Measurements from ENCODE around the gene UBE2U. TPM values are rescaled to one million over a fixed set of nuclear protein-coding genes. Genes with fewer than 3 reads are reported as not detected.

The UBE2U gene
- total and polyA plus RNA-seq, 10 of the 15 experiments (the other 5 are each of a cell fraction or from before 2014, with no cell fraction given) = not detected

DNA sequence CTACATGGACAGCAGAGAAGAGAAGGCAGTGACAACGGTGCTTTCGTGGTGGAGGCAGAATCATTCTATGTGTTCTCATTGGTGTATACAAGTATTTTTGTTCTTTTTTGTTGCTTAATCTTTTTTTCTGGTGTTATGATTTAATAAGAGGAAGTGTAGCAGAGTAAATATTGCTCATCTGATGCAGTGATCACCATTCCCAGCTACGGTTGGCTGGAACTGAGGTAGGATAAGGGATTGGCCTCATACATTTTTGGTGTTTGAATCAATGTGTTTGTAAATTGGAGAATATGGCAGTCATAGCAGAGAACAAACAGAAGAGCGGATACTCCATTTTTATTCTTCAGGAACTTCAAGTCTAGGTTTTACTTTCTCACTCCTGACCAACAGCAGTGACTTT lies 76.6 kb downstream of the UBE2U start:
- no peaks in the 10 kb centered on the region for H3K36me3 ChIP-seq (ENCODE audit: control insufficient read depth in 2 of 2, insufficient read depth in 2 of 2, low read length in 1 of 2)

DNA sequence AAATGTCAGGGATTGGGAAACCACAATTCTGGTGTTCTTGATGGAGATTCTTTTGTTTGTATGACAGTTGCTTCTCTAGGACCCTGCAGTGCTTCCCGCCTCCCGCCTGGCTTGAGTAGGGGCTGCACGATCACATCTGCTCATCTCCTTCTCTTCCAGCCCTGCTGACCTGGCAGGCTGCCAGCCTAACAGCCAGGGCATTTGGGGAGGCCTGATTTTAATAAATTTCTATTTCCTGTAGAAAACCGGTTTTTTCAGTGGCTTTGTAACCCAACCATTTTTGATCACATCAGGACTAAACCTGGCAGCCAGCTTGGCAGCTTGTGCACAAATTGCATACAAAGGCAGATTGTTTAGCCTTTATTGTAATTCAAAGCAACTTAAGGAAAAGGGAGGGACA lies 78.9 kb downstream of the UBE2U start:
- CTCF ChIA-PET = no interaction called here
- no peak overlapping the region for H2AFZ ChIP-seq (ENCODE audit: control insufficient read depth, low read depth, low read length)
- BruUV-seq (replicated peaks) = no TSS peak
- H3K79me2 ChIP-seq (ENCODE audit: control insufficient read depth, insufficient read depth, low read length) = no peaks in the 10 kb centered on the region
- H3K36me3 ChIP-seq (ENCODE audit: control insufficient read depth in 2 of 2, insufficient read depth in 2 of 2, low read length in 1 of 2) = no peaks in the 10 kb centered on the region
- FAIRE-seq (no peak), ATAC-seq (no peak), DNase-seq (ENCODE audit: low read depth, low spot score) (no peak)
- RAD21 ChIA-PET (ENCODE audit: unreplicated experiment) = no interaction called here
- H3K4me3 ChIP-seq = no peak overlapping the region
- POLR2A ChIA-PET = no interaction called here
- no peak overlapping the region for H3K4me2 ChIP-seq (ENCODE audit: control insufficient read depth, insufficient read depth)
- no peaks in the 10 kb centered on the region for H3K4me1 ChIP-seq (ENCODE audit: control insufficient read depth, insufficient read depth, low read length)
- no peak overlapping the region for H3K9ac ChIP-seq (ENCODE audit: control insufficient read depth, insufficient read depth, low read length)
- H3K9me3 ChIP-seq (replicated peaks; ENCODE audit: control insufficient read depth, insufficient read depth, low read length) = no peaks in the 10 kb centered on the region
- intact Hi-C loops (cut with micrococcal nuclease; ENCODE audit: unreplicated experiment) = no loop called here
- 48% methylated on average over 4 of the region's 4 CpGs for WGBS (ENCODE audit: insufficient coverage, insufficient replicate concordance, low lambda C conversion rate, missing lambda C conversion rate)
- no peak overlapping the region for H3K27ac ChIP-seq (ENCODE audit: control insufficient read depth, insufficient read depth)
- SMC1A ChIA-PET (ENCODE audit: uncharacterized antibody, unreplicated experiment) = no interaction called here
- H4K20me1 ChIP-seq (ENCODE audit: control insufficient read depth, insufficient read depth) = no peaks in the 10 kb centered on the region
- H3K27me3 ChIP-seq (replicated peaks in 1 of 2; ENCODE audit: control insufficient read depth in 2 of 2, insufficient read depth in 2 of 2, low read length in 1 of 2) = 0 out of 4 replicates have a peak, but pooled peaks cover 0 to 2% of the 10 kb centered on the region in 2 experiments
- in situ Hi-C loops (cut with MboI) = no loop called here
- TF ChIP-seq SUPT20H (IDR thresholded peaks at IDR 0.05; ENCODE audit: borderline replicate concordance, control insufficient read depth, low read depth, low read length) (no peak), TCF3 (IDR thresholded peaks at IDR 0.05; ENCODE audit: borderline replicate concordance, insufficient read depth, low read depth, low read length) (no peak), TAF1 (IDR thresholded peaks at IDR 0.05; ENCODE audit: borderline replicate concordance, low read depth, low read length) (no peak), MEF2B (IDR thresholded peaks at IDR 0.05; ENCODE audit: partially characterized antibody, poor library complexity, severe bottlenecking) (no peak), HDAC2 (IDR thresholded peaks at IDR 0.05) (no peak), RELA (IDR thresholded peaks at IDR 0.05; ENCODE audit: borderline replicate concordance, partially characterized antibody) (no peak)
- TF ChIP-seq, protein P1, sequence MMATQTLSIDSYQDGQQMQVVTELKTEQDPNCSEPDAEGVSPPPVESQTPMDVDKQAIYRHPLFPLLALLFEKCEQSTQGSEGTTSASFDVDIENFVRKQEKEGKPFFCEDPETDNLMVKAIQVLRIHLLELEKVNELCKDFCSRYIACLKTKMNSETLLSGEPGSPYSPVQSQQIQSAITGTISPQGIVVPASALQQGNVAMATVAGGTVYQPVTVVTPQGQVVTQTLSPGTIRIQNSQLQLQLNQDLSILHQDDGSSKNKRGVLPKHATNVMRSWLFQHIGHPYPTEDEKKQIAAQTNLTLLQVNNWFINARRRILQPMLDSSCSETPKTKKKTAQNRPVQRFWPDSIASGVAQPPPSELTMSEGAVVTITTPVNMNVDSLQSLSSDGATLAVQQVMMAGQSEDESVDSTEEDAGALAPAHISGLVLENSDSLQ (IDR thresholded peaks at IDR 0.05) = no peak
- TF ChIP-seq, protein P2, sequence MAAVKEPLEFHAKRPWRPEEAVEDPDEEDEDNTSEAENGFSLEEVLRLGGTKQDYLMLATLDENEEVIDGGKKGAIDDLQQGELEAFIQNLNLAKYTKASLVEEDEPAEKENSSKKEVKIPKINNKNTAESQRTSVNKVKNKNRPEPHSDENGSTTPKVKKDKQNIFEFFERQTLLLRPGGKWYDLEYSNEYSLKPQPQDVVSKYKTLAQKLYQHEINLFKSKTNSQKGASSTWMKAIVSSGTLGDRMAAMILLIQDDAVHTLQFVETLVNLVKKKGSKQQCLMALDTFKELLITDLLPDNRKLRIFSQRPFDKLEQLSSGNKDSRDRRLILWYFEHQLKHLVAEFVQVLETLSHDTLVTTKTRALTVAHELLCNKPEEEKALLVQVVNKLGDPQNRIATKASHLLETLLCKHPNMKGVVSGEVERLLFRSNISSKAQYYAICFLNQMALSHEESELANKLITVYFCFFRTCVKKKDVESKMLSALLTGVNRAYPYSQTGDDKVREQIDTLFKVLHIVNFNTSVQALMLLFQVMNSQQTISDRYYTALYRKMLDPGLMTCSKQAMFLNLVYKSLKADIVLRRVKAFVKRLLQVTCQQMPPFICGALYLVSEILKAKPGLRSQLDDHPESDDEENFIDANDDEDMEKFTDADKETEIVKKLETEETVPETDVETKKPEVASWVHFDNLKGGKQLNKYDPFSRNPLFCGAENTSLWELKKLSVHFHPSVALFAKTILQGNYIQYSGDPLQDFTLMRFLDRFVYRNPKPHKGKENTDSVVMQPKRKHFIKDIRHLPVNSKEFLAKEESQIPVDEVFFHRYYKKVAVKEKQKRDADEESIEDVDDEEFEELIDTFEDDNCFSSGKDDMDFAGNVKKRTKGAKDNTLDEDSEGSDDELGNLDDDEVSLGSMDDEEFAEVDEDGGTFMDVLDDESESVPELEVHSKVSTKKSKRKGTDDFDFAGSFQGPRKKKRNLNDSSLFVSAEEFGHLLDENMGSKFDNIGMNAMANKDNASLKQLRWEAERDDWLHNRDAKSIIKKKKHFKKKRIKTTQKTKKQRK (IDR thresholded peaks at IDR 0.05; ENCODE audit: low read depth, low read length) = no peak

More for the DNA sequence above, 76.6 kb downstream of the UBE2U start:
- Histone ChIP-seq H3K9ac (ENCODE audit: control insufficient read depth, insufficient read depth, low read length) (no peak overlapping the region), H3K27ac (ENCODE audit: control insufficient read depth, insufficient read depth) (no peak overlapping the region), H4K20me1 (ENCODE audit: control insufficient read depth, insufficient read depth) (no peaks in the 10 kb centered on the region), H3K9me3 (replicated peaks; ENCODE audit: control insufficient read depth, insufficient read depth, low read length) (no peaks in the 10 kb centered on the region), H3K4me2 (ENCODE audit: control insufficient read depth, insufficient read depth) (no peak overlapping the region), H2AFZ (ENCODE audit: control insufficient read depth, low read depth, low read length) (no peak overlapping the region), H3K4me3 (no peak overlapping the region), H3K27me3 (replicated peaks in 1 of 2; ENCODE audit: control insufficient read depth in 2 of 2, insufficient read depth in 2 of 2, low read length in 1 of 2) (no peaks in the 10 kb centered on the region), H3K79me2 (ENCODE audit: control insufficient read depth, insufficient read depth, low read length) (no peaks in the 10 kb centered on the region), H3K4me1 (ENCODE audit: control insufficient read depth, insufficient read depth, low read length) (no peaks in the 10 kb centered on the region)
- intact Hi-C loops (cut with micrococcal nuclease; ENCODE audit: unreplicated experiment) = no loop called here
- ATAC-seq = no peak
- ChIA-PET POLR2A (no interaction called here), SMC1A (ENCODE audit: uncharacterized antibody, unreplicated experiment) (no interaction called here), CTCF (no interaction called here), RAD21 (ENCODE audit: unreplicated experiment) (no interaction called here)
- no peak for FAIRE-seq
- WGBS (ENCODE audit: insufficient coverage, insufficient replicate concordance, low lambda C conversion rate, missing lambda C conversion rate) = 25% methylated on average over 4 of the region's 4 CpGs
- BruUV-seq (replicated peaks) = no TSS peak
- DNase-seq (ENCODE audit: low read depth, low spot score) = no peak
- in situ Hi-C loops (cut with MboI) = no loop called here
- no peak for TF ChIP-seq TCF3 (IDR thresholded peaks at IDR 0.05; ENCODE audit: borderline replicate concordance, insufficient read depth, low read depth, low read length)
- no peak for TF ChIP-seq SPI1 (IDR thresholded peaks at IDR 0.05; ENCODE audit: borderline replicate concordance, insufficient read depth, low read depth, low read length)
- no peak for TF ChIP-seq POLR2AphosphoS2 (IDR thresholded peaks at IDR 0.05; ENCODE audit: low read depth, low read length)
- no peak for TF ChIP-seq RFX5 (IDR thresholded peaks at IDR 0.05; ENCODE audit: low read depth, low read length)
- no peak for TF ChIP-seq STAT1 (conservative IDR thresholded peaks at IDR 0.05)
- TF ChIP-seq CBX5 (IDR thresholded peaks at IDR 0.05; ENCODE audit: low read depth) = no peak
- TF ChIP-seq, protein P3, sequence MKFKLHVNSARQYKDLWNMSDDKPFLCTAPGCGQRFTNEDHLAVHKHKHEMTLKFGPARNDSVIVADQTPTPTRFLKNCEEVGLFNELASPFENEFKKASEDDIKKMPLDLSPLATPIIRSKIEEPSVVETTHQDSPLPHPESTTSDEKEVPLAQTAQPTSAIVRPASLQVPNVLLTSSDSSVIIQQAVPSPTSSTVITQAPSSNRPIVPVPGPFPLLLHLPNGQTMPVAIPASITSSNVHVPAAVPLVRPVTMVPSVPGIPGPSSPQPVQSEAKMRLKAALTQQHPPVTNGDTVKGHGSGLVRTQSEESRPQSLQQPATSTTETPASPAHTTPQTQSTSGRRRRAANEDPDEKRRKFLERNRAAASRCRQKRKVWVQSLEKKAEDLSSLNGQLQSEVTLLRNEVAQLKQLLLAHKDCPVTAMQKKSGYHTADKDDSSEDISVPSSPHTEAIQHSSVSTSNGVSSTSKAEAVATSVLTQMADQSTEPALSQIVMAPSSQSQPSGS (IDR thresholded peaks at IDR 0.05; ENCODE audit: low read length) = no peak
- TF ChIP-seq POLR2AphosphoS5 (IDR thresholded peaks at IDR 0.05; ENCODE audit: low read length) = no peak
- TF ChIP-seq ESRRA (IDR thresholded peaks at IDR 0.05; ENCODE audit: low read length) = no peak

All from GM12878 (cell line).